HepG2 (cell line): ENCODE results near the gene CCDC106. TPM values are rescaled to one million over a fixed set of nuclear protein-coding genes. Genes with fewer than 3 reads are reported as not detected.

ENCODE experiments used
- ATAC-seq: fragments of 200-7000 bp; cut with Tn5 transposase; 3 replicates; pipeline ENCODE4 v1.9.1; 2020; ENCODE audit warnings: mild to moderate bottlenecking, moderate library complexity
- BruUV-seq: library from RNA; stranded (reverse); fragments of 400-500 nt; replicated peaks from 2 replicates; lab custom pipeline; 2021; lab: Mats Ljungman, UMichigan
- CTCF ChIA-PET: fragments of 300-600 bp; formaldehyde crosslinking; extraction: SDS; loops from one replicate; lab custom pipeline; 2021; ENCODE audit warnings: low total read pairs, inconsistent platforms, low intra/inter-chr PET ratio; lab: Yijun Ruan, JAX
- POLR2A ChIA-PET: fragments of 350-600 bp; sonication (Branson Sonifier 250); formaldehyde crosslinking; loops from one replicate; lab custom pipeline; 2020; ENCODE audit warnings: antibody characterized with exemption, inconsistent platforms; lab: Yijun Ruan, JAX
- DNase-seq: peaks from one replicate; pipeline ENCODE4 v3.0.0-alpha.2; 2015; ENCODE audit warnings: low spot score
- FAIRE-seq: peaks from 3 replicates; lab custom pipeline; 2011; peaks lifted over from hg19 to GRCh38; lab: Jason Lieb, UNC
- H2AFZ ChIP-seq: one replicate; pipeline ENCODE4 v1.6.1; 2011; ENCODE audit warnings: low read length, inconsistent platforms
- H3K27ac ChIP-seq: fragments of 300-600 bp; 3 replicates; pipeline ENCODE4 v1.8.0; 2011; ENCODE audit warnings: mixed run types, mild to moderate bottlenecking, mixed read lengths, low read length, inconsistent platforms; ENCODE audit not compliant: insufficient read depth; ENCODE audit errors: extremely low read length
- H3K27me3 ChIP-seq, 2 experiments: fragments of 200-600 bp in 1 of 2; 2 replicates in 1 of 2; 3 replicates in 1 of 2; pipeline versions ENCODE4 v1.6.0 to v1.8.0; 2011; ENCODE audit warnings: low read length in 2 of 2, mild to moderate bottlenecking in 2 of 2, moderate library complexity in 2 of 2, inconsistent platforms in 1 of 2; ENCODE audit not compliant: insufficient read depth in 2 of 2, control insufficient read depth in 1 of 2
- H3K36me3 ChIP-seq, 2 experiments: fragments of 200-600 bp in 1 of 2; replicated peaks in 1 of 2; 2 replicates in 1 of 2; 3 replicates in 1 of 2; pipeline versions ENCODE4 v1.5.1 to v1.8.0; 2011; ENCODE audit warnings: low read length in 2 of 2, inconsistent platforms in 1 of 2; ENCODE audit not compliant: insufficient read depth in 2 of 2, control insufficient read depth in 1 of 2
- H3K4me1 ChIP-seq: 2 replicates; pipeline ENCODE4 v1.5.1; 2012; ENCODE audit warnings: low read length, inconsistent platforms; ENCODE audit not compliant: insufficient read depth
- H3K4me2 ChIP-seq: 2 replicates; pipeline ENCODE4 v1.6.0; 2011; ENCODE audit warnings: low read depth, low read length, inconsistent platforms
- H3K4me3 ChIP-seq, 3 experiments: fragments of 200-600 bp in 1 of 3; sonication (generic), shearing (Covaris generic) in 1 of 3; replicated peaks in 1 of 3; 2 replicates each; pipeline ENCODE4 v1.5.1; 2011 to 2016; ENCODE audit warnings: low read length in 3 of 3, inconsistent platforms in 2 of 3, low read depth in 2 of 3, mild to moderate bottlenecking in 2 of 3, control low read depth in 1 of 3, mixed read lengths in 1 of 3; ENCODE audit not compliant: insufficient read depth in 1 of 3
- H3K79me2 ChIP-seq: one replicate; pipeline ENCODE4 v1.6.1; 2011; ENCODE audit warnings: low read length, inconsistent platforms; ENCODE audit not compliant: insufficient read depth
- H3K9ac ChIP-seq: 2 replicates; pipeline ENCODE4 v1.6.0; 2011; ENCODE audit warnings: mild to moderate bottlenecking, low read depth, low read length, inconsistent platforms; ENCODE audit not compliant: insufficient read depth
- H3K9me3 ChIP-seq: 2 replicates; pipeline ENCODE4 v1.5.1; 2012; ENCODE audit warnings: mild to moderate bottlenecking, low read length
- H4K20me1 ChIP-seq: 2 replicates; pipeline ENCODE4 v1.6.0; 2011; ENCODE audit warnings: inconsistent platforms, mild to moderate bottlenecking, low read length, moderate library complexity; ENCODE audit not compliant: insufficient read depth
- LCORL ChIP-seq, 2 experiments: fragments of 450-650 bp in 1 of 2; sonication (generic) in 1 of 2; formaldehyde crosslinking in 1 of 2; IDR thresholded peaks; 2 replicates each; pipeline versions ENCODE4 v1.5.0 to v1.6.1; 2017 to 2020; ENCODE audit warnings: antibody characterized with exemption in 1 of 2, missing genetic modification reagents in 1 of 2
- ZBTB39 ChIP-seq: sonication (generic); formaldehyde crosslinking; IDR thresholded peaks from 2 replicates; pipeline ENCODE4 v1.5.0; 2020; ENCODE audit warnings: missing genetic modification reagents
- ZNF331 ChIP-seq: sonication (generic); formaldehyde crosslinking; IDR thresholded peaks from 2 replicates; pipeline ENCODE4 v1.4.0; 2020; ENCODE audit warnings: missing genetic modification reagents
- ZNF546 ChIP-seq: sonication (generic); formaldehyde crosslinking; conservative IDR thresholded peaks from 2 replicates; pipeline ENCODE4 v1.8.1; 2023; ENCODE audit warnings: mild to moderate bottlenecking, missing genetic modification reagents
- WGBS: methylation state at CpG from one replicate; pipeline ENCODE4 v1.1.6; 2017; ENCODE audit warnings: low lambda C conversion rate; 5-methylcytosine and 5-hydroxymethylcytosine counted together
- in situ Hi-C: cut with HindIII; loops from 2 replicates; pipeline ENCODE4 v1.10.0; 2017; ENCODE audit warnings: low pct_unique_long_range_greater_than_20kb; ENCODE audit not compliant: extremely low pct_ligation_motif_present
- intact Hi-C: fragments of 100-400 bp; cut with micrococcal nuclease; formaldehyde crosslinking; loops from one replicate; pipeline ENCODE4 v1.10.0; 2022; ENCODE audit not compliant: unreplicated experiment
- polyA plus RNA-seq, 8 experiments: library from polyadenylated mRNA; depleted of rRNA in 3 of 8; stranded (reverse) in 7 of 8; unstranded in 1 of 8; fragments of >200 nt; fragmentation: Illumina TruSeq in 4 of 8; extraction: Trizol in 4 of 8; gene quantifications; 2 replicates each; pipeline versions ENCODE4 v1.2.1 to v1.2.3, GENCODE V29; 2011 to 2016; ENCODE audit warnings: low read depth in 4 of 8, missing spikeins in 1 of 8, mixed read lengths in 1 of 8; ENCODE audit not compliant: insufficient read depth in 1 of 8
- total RNA-seq, 5 experiments: library from RNA; depleted of rRNA; stranded (reverse); fragments of >200 nt; fragmentation: Illumina TruSeq; extraction: Trizol; gene quantifications; 2 replicates each; pipeline ENCODE4 v1.2.3, GENCODE V29; 2016; ENCODE audit warnings: low read depth in 1 of 5

CCDC106 gene
- total and polyA plus RNA-seq, 2 of the 13 experiments (the other 11 are each of a cell fraction or from before 2014, with no cell fraction given) = 4.7 to 8.8 TPM

DNA sequence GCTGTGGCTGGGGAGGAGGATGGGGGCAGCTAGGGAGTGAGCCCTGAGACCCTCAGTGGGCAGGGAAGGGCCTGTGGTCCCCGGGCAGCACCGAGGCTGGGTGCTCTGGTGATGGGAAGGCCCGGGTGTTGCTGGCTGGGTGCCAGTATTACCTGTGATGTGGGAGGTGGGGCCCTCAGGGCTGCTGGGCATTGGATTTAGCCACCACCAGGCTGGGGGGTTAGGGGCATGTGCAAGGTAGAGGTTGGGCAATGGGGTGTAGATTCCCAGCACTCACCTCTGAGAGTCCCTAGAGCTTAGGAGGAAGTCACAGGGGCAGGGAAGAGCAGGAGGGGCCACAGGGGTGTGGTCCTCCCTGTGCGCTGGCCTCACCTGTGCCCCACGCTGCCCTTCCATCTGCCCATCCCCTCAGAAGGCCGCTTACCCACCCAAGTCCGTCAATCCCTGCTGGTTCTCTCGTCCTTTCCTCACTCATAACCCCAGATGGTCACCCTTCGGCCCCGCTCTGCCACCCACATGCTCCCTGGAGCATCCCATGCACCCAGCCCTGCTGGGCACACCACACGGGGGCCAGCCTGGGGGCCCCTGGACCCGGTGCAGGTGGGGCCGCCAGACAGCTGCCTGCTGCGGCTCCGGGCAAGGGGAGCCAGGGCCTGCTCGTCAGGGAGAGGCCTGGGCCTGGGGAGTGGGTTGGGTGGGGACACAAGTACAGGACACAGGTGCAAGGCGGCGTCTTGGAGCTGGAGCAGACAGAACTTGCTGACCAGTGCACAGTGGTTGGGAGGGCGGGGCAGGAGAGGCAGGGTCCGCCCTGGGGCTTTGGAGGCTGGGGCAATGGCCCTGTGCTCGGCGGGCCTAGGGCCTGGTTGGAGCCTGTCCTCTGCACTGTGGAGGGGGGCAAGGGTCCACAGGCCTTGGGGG is 39.5 kb downstream of the CCDC106 start:
- no peak for FAIRE-seq
- WGBS = 92% methylated on average over 19 of the region's 22 CpGs
- Histone ChIP-seq H3K79me2 (peaks cover 25% of the 10 kb centered on the region), H3K27ac (no peak overlapping the region), H3K9me3 (no peaks in the 10 kb centered on the region), H3K9ac (no peak overlapping the region), H2AFZ (no peak overlapping the region), H4K20me1 (no peaks in the 10 kb centered on the region), H3K4me2 (no peak overlapping the region), H3K4me3 (no peak overlapping the region), H3K4me1 (peaks cover 48% of the 10 kb centered on the region), H3K36me3 (peaks cover 21 to 54% of the 10 kb centered on the region in 2 experiments), H3K27me3 (no peaks in the 10 kb centered on the region)
- no TSS peak for BruUV-seq
- intact Hi-C loops = no loop called here
- TF ChIP-seq LCORL (IDR thresholded peaks at IDR 0.05) = peak; percentile 47; the same call in 1 of the 2 replicates
- TF ChIP-seq LCORL (CRISPR knock-in tag; IDR thresholded peaks at IDR 0.05) = no peak
- TF ChIP-seq ZNF331 = no peak
- TF ChIP-seq ZBTB39 (CRISPR knock-in tag) = no peak
- no peak for TF ChIP-seq ZNF546 (CRISPR knock-in tag)
- ATAC-seq = no peak
- POLR2A ChIA-PET = no interaction called here
- CTCF ChIA-PET = no interaction called here
- in situ Hi-C loops = no loop called here
- DNase-seq = no peak
